GM19463 (cell line): Measurements from ENCODE around the gene RPL6.
"Not testable (repeated sequence)": the region's sequence is repeated elsewhere in the genome, so short reads cannot be mapped to it uniquely, and the experiment has no call there.

Experiments used
- ATAC-seq: cut with Tn5 transposase; IDR thresholded peaks from one replicate; pipeline ENCODE4 v1.9.1; 2021; ENCODE audit warnings: mild to moderate bottlenecking, moderate library complexity; ENCODE audit not compliant: unreplicated experiment

Gene RPL6

GRCh38 chr12:112420740-112421139 lies 11.3 kb upstream of the RPL6 start:
- ATAC-seq, result no peak

GRCh38 chr12:112419297-112420133 lies 10.1 kb upstream of the RPL6 start:
- ATAC-seq, result peak; percentile 49

GRCh38 chr12:112418608-112419296 lies 9.3 kb upstream of the RPL6 start, which contains the start of gene PTPN11:
PTPN11 (plus strand) TSS chr12:112418947; CDS start chr12:112419112, 165 bp downstream.
- peak; percentile 69 for ATAC-seq

GRCh38 chr12:112418273-112418607 lies 8.8 kb upstream of the RPL6 start:
- ATAC-seq, result no peak

GRCh38 chr12:112415457-112415856 lies 6.1 kb upstream of the RPL6 start:
- not testable (repeated sequence) for ATAC-seq

GRCh38 chr12:112413855-112414625 lies 4.6 kb upstream of the RPL6 start:
- ATAC-seq, result no peak

GRCh38 chr12:112409906-112410244 lies 470 bp upstream of the RPL6 start:
- ATAC-seq, result no peak

GRCh38 chr12:112408621-112409020 lies 784 bp downstream of the RPL6 start:
- ATAC-seq, result no peak

- not testable (repeated sequence) for ATAC-seq
These were observed 1.7 kb downstream of the RPL6 start for GRCh38 chr12:112407683-112408082.

GRCh38 chr12:112406519-112407488 lies 2.6 kb downstream of the RPL6 start:
- ATAC-seq, result no peak

GRCh38 chr12:112401903-112402498 lies 7.4 kb downstream of the RPL6 start:
- no peak for ATAC-seq

- ATAC-seq, result no peak
These were observed 8.4 kb downstream of the RPL6 start for GRCh38 chr12:112401054-112401453.

GRCh38 chr12:112393328-112393727 lies 16.1 kb downstream of the RPL6 start:
- no peak for ATAC-seq

- not testable (repeated sequence) for ATAC-seq
These were observed 19.3 kb downstream of the RPL6 start for GRCh38 chr12:112389922-112390654.

- ATAC-seq, result no peak
These were observed 20.2 kb downstream of the RPL6 start for GRCh38 chr12:112389228-112389627.

GRCh38 chr12:112386726-112387125 lies 22.7 kb downstream of the RPL6 start:
- no peak for ATAC-seq

- no peak for ATAC-seq
These were observed 26.5 kb downstream of the RPL6 start for GRCh38 chr12:112382866-112383265.

GRCh38 chr12:112381883-112382796 lies 27.3 kb downstream of the RPL6 start, which contains the start of gene HECTD4:
HECTD4 (minus strand) TSS chr12:112382431; CDS start chr12:112382128, 303 bp downstream.
- peak; percentile 93 for ATAC-seq
